HG03354 (cell line): Measurements from ENCODE around the gene LPAR2.
"Not testable (repeated sequence)": the region's sequence is repeated elsewhere in the genome, so short reads cannot be mapped to it uniquely, and the experiment has no call there.

Experiments
- ATAC-seq: cut with Tn5 transposase; IDR thresholded peaks from one replicate; pipeline ENCODE4 v1.9.1; 2021; ENCODE audit warnings: mild to moderate bottlenecking; ENCODE audit not compliant: unreplicated experiment, poor library complexity, severe bottlenecking

Gene LPAR2

GRCh38 chr19:19627621-19628500, at the start of gene LPAR2:
TSS of gene LPAR2 (minus strand) at chr19:19628220. CDS start at chr19:19627275, 945 bp downstream.
- ATAC-seq, result peak; percentile 59

- no peak for ATAC-seq
Measured at GRCh38 chr19:19677579-19677978, 49.6 kb upstream of the LPAR2 start.

- ATAC-seq, result no peak
Measured at GRCh38 chr19:19674315-19674714, 46.3 kb upstream of the LPAR2 start.

DNA sequence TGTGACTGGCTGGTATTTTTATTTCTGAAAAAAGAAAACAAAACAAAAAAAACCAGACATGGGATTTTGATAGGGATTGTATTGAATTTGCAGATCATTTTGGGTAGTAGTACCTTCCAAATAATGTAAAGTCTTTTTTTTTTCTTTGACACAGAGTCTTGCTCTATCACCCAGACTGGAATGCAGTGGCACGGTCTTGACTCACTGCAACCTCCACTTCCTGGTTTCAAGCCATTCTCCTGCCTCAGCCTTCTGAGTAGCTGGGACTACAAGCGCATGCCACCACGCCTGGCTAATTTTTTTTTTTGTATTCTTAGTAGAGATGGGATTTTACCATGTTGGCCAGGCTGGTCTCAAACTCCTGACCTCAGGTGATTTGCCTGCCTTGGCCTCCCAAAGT, 44.8 kb upstream of the LPAR2 start:
- no peak for ATAC-seq

GRCh38 chr19:19670070-19670551, 42.1 kb upstream of the LPAR2 start:
- ATAC-seq, result no peak

GRCh38 chr19:19668230-19669012, 40.4 kb upstream of the LPAR2 start, which contains the start of gene ZNF101:
TSS of gene ZNF101 (plus strand) at chr19:19668839. CDS start at chr19:19668964, 125 bp downstream.
- ATAC-seq, result peak; percentile 76

GRCh38 chr19:19665420-19665948, 37.5 kb upstream of the LPAR2 start:
- ATAC-seq, result not testable (repeated sequence)

DNA sequence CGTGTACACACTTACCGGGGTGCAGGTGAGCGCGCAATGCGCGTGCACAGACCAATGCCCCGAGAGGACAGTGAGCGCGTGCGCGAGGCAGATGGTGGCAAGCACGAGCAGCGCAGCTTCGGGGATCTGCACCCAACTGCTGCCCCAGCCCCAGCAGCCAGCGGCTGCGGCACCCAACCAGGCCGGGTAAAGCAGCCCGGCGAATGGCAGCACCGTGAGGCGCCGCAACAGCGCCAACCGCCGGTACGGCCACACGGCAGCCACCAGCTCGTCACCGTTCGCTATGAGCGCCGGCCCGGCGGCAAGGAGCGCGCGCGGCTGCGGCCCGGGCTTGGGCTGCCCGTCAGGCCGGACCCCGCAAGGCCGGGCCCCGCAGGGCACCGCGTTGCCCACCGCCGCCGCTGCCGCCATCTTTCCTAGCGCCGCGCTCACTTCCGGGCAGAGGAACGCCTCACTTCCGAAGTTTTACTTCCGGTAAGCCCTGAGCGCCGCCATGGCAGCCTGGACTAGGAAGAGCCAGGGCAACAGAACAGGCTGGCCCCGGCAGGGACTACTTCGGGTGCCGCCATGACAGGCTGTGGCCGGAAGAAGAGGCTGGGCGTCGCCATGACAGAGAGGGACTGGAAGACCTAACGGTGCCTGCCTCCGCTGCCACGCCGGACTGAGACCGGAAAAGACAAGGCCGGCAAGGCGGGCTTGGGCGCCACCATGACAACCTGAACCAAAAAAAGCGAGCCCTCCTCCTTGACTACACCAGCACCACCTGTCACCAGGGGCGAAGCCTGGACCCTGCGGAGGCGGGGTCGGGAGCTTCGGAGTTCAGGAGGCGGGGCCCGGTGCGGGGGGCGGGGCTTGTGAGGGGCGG, 35.5 kb upstream of the LPAR2 start, which contains the start of gene ATP13A1:
ATP13A1 (minus strand) TSS at position 421 of the 865 bp plus-strand sequence; CDS start at position 411, 10 bp downstream.
- peak; percentile 63 for ATAC-seq

DNA sequence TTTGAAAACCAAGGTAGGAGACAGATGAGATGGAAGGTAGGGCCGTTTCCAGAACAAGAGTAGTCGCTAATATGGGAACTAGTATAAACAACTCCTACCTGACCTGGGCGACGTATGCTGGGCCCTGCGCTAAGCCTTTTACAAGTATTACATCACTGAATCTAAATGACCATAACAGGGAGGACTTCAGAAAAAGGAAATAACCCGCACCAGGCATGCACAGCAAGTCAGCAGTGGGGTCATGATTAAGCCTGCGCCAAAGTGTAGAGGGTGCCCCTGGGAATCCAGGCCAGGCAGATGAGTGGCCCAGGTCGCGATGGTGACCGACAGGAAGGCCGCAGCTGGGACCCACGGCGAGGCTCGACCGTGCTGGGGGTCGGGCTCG, 34.8 kb upstream of the LPAR2 start:
- ATAC-seq, result no peak

DNA sequence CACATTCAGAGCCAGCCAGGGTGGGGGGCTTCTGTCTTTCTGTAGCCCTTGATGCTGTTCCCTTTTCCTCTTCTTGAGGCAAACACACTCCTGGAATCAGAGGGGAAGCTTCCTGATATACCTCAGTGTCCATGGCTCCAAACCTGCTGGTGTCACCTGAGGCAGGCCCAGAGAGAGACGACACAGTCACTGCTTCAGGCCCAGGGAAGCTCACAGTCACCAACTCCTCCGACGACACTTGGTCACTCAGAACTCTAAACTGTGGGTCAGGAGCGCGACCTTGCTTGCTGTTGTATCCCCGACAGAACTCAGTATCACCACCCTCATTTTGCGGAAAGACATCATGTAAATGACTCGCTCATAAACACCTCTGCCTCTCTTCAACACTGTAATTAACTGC, 34.3 kb upstream of the LPAR2 start:
- no peak for ATAC-seq

- ATAC-seq, result peak; percentile 39
Measured at GRCh38 chr19:19661675-19662251, 33.7 kb upstream of the LPAR2 start.

DNA sequence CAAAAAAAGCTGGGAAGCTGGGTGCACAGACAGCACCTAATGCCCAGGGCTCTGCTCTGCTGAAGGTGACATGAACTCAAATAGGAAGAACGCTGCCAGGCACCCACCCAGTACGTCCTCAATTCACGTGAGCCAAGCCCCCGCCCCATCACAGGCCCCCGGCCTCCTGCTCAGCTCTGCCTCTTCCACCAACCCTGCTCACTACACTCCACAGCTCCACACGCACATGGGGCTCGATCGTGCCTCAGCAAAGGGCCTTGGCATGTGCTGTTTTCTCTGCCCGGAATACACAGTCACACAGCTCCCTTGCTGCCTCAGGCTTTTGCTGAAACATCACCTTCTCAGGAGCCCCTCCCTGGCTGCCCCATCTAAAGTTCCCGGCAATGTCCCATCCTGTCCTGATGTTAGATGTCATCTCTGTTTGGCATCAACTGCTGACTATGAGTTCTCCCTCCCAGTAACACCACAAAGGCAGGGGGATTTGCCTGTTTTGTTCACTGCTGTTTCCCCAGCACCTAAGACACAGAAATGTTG, 33.2 kb upstream of the LPAR2 start:
- ATAC-seq, result no peak

GRCh38 chr19:19659646-19660245, 31.7 kb upstream of the LPAR2 start:
- ATAC-seq, result no peak

DNA sequence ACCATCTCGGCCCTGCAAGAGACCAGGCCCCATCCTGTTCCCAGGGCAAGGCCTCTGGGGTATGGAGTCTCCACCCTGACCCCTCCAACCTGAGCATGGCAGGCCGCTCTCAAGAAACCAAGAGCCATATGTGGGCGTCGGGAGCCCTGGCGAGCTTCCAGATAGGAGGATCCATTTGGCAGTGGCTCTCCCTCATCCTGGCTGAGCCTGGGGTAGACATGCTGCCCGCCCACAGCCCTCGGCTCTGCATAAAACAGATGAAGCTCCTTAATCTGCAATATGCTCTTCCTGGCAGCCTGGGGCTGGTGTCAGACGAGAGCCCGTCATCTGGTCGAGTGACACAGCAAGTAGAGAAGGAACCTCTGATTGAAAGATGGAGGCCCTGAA, 29.4 kb upstream of the LPAR2 start:
- ATAC-seq, result no peak

DNA sequence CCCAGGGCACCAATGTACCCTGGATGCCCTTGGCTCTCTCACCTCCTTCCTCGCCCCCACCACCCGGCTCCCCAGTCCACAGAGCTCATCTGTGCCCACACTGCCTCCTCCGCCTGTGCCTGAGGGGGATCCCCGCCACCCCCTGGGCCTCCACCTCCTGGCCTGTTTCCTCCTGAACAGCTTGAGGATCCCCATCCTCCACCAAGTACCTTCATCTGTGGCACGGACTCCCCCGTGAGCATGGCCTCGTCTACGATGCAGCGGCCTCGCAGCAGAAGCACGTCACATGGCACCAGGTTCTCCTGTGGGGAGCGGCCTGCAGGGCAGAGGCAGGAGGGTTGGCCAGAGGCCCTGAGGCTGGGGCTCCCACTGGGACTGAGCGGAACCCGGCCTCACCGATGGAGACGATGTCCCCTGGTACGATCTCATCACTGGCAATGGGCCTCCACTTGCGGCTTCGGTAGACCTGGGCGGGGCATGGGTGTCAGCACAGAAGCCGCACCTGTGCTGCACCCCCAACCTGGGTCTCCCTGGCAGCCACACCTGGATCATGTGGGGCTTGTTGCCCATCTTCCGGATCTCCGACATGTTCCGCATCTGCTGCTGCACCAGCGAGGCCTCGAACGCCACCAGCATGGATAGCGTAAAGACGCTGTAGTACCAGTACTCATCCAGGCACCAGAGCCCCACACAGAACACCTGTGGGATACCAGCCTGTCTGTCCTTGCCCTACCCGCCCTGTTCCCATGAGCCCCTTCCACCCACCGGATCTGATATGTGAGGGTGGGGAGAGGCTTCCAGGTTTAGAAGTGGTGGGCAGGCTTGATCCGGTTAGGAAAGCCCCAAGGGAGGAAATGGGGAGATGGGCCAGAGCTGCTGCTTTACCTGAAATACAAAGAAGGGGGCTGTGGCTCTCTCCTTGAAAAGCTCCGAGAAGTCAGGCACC, 28.7 kb upstream of the LPAR2 start:
- no peak for ATAC-seq

GRCh38 chr19:19655641-19656343, 27.8 kb upstream of the LPAR2 start:
- ATAC-seq, result no peak
